B cell (primary cell): ENCODE results near the gene FBXO24. TPM values are rescaled to one million over a fixed set of nuclear protein-coding genes. Genes with fewer than 3 reads are reported as not detected.

Experiments
- ATAC-seq: fragments of 200-7000 bp; cut with Tn5 transposase; one replicate; pipeline ENCODE4 v1.10.0; 2021; ENCODE audit warnings: low read depth, mild to moderate bottlenecking, moderate number of reproducible peaks, moderate library complexity
- CTCF ChIA-PET: fragments of 350-600 bp; sonication (Branson Sonifier 250); formaldehyde crosslinking; loops from one replicate; lab custom pipeline; 2021; ENCODE audit warnings: antibody characterized with exemption, inconsistent platforms; lab: Charles Lee
- POLR2A ChIA-PET: fragments of 350-600 bp; sonication (Branson Sonifier 250); formaldehyde crosslinking; loops from one replicate; lab custom pipeline; 2021; ENCODE audit warnings: antibody characterized with exemption; lab: Charles Lee
- DNase-seq: peaks from one replicate; pipeline ENCODE4 v3.0.0; 2013
- H2AFZ ChIP-seq: 2 replicates; pipeline ENCODE4 v1.6.1; 2012; ENCODE audit warnings: mild to moderate bottlenecking, low read depth, low read length; ENCODE audit not compliant: insufficient read depth, poor library complexity, severe bottlenecking
- H3K27ac ChIP-seq, 2 donors: 1 replicate in 1 of 2; 2 replicates in 1 of 2; pipeline ENCODE4 v1.5.1; 2012 to 2013; ENCODE audit warnings: low read length in 2 of 2, mild to moderate bottlenecking in 2 of 2, moderate library complexity in 1 of 2
- H3K27me3 ChIP-seq, 4 experiments: fragments of 200-600 bp in 1 of 4; sonication (generic) in 1 of 4; replicated peaks in 1 of 4; 1 replicate in 2 of 4; 2 replicates in 2 of 4; pipeline versions ENCODE4 v1.6.1 to v1.7.0; 2013 to 2016; ENCODE audit warnings: low read length in 3 of 4, mild to moderate bottlenecking in 2 of 4, mixed read lengths in 1 of 4, moderate library complexity in 1 of 4; ENCODE audit not compliant: insufficient read depth in 4 of 4, control insufficient read depth in 3 of 4; ENCODE audit errors: control extremely low read depth in 1 of 4
- H3K36me3 ChIP-seq, 2 experiments: replicated peaks in 1 of 2; 1 replicate in 1 of 2; 2 replicates in 1 of 2; pipeline versions ENCODE4 v1.6.1 to v1.7.1; 2013; ENCODE audit warnings: low read length in 1 of 2; ENCODE audit not compliant: insufficient read depth in 2 of 2, control insufficient read depth in 1 of 2; ENCODE audit errors: control extremely low read depth in 1 of 2, extremely low read depth in 1 of 2
- H3K4me1 ChIP-seq, 2 donors: fragments of 200-600 bp in 1 of 2; sonication (generic) in 1 of 2; 1 replicate in 1 of 2; 2 replicates in 1 of 2; pipeline versions ENCODE4 v1.5.1 to v1.6.1; 2013 to 2017; ENCODE audit warnings: low read length in 2 of 2; ENCODE audit not compliant: control insufficient read depth in 2 of 2, insufficient read depth in 2 of 2
- H3K4me2 ChIP-seq: replicated peaks from 2 replicates; pipeline ENCODE3; 2012; ENCODE audit warnings: mild to moderate bottlenecking, low read depth, low read length; ENCODE audit not compliant: poor library complexity, severe bottlenecking
- H3K4me3 ChIP-seq, 5 experiments: fragments of 200-600 bp in 1 of 5; sonication (generic) in 1 of 5; 1 replicate in 3 of 5; 2 replicates in 2 of 5; pipeline versions ENCODE4 v1.5.1 to v1.7.0; 2011 to 2016; ENCODE audit warnings: low read length in 4 of 5, mild to moderate bottlenecking in 4 of 5, low read depth in 2 of 5, control low read depth in 1 of 5, moderate library complexity in 1 of 5; ENCODE audit not compliant: insufficient read depth in 1 of 5; ENCODE audit errors: control extremely low read depth in 1 of 5, extremely low read depth in 1 of 5
- H3K79me2 ChIP-seq: fragments of 200-600 bp; sonication (generic); one replicate; pipeline ENCODE4 v1.6.0; 2016; ENCODE audit warnings: low read length; ENCODE audit not compliant: control insufficient read depth, insufficient read depth
- H3K9ac ChIP-seq: fragments of 200-600 bp; sonication (generic); 2 replicates; pipeline ENCODE4 v1.6.1; 2017; ENCODE audit warnings: mild to moderate bottlenecking, low read length, moderate library complexity
- H3K9me3 ChIP-seq, 3 donors: one replicate each; pipeline versions ENCODE4 v1.6.1 to v1.7.1; 2013; ENCODE audit warnings: low read length in 2 of 3; ENCODE audit not compliant: control insufficient read depth in 2 of 3, insufficient read depth in 1 of 3; ENCODE audit errors: control extremely low read depth in 1 of 3
- H4K20me1 ChIP-seq: 2 replicates; pipeline ENCODE4 v1.6.0; 2012; ENCODE audit warnings: mild to moderate bottlenecking, low read length; ENCODE audit not compliant: insufficient read depth, control insufficient read depth, poor library complexity, severe bottlenecking
- H3K27ac Mint-ChIP-seq: one replicate; pipeline ENCODE4 v1.8.0; 2021; ENCODE audit warnings: mixed read lengths
- H3K27me3 Mint-ChIP-seq: one replicate; pipeline ENCODE4 v1.8.0; 2021; ENCODE audit warnings: mixed read lengths
- H3K4me1 Mint-ChIP-seq: one replicate; pipeline ENCODE4 v1.8.0; 2021; ENCODE audit warnings: mixed read lengths
- H3K4me3 Mint-ChIP-seq: one replicate; pipeline ENCODE4 v1.8.0; 2021; ENCODE audit warnings: mixed read lengths
- H3K9me3 Mint-ChIP-seq: one replicate; pipeline ENCODE4 v1.8.0; 2022; ENCODE audit warnings: mixed read lengths; ENCODE audit not compliant: insufficient read depth
- EZH2 ChIP-seq: IDR thresholded peaks from 2 replicates; pipeline ENCODE4 v1.6.1; 2012; ENCODE audit warnings: borderline replicate concordance, low read depth, mild to moderate bottlenecking, moderate library complexity, low read length; ENCODE audit not compliant: insufficient read depth, poor library complexity, severe bottlenecking
- WGBS: methylation state at CpG from one replicate; pipeline ENCODE4 v1.1.5; 2013; ENCODE audit warnings: missing lambda C conversion rate; ENCODE audit not compliant: insufficient coverage; 5-methylcytosine and 5-hydroxymethylcytosine counted together
- intact Hi-C: fragments of 100-400 bp; cut with micrococcal nuclease; formaldehyde crosslinking; loops from one replicate; pipeline ENCODE4 v1.10.0; 2022
- polyA plus RNA-seq: library from polyadenylated mRNA; depleted of rRNA; stranded (reverse); fragments of >200 nt; gene quantifications from 2 replicates; pipeline ENCODE4 v1.2.3, GENCODE V29; 2012
- total RNA-seq, 2 donors: library from RNA; stranded (reverse); fragments of 120-200 nt in 1 of 2; gene quantifications; 1 replicate in 1 of 2; 2 replicates in 1 of 2; pipeline versions ENCODE4 v1.2.3 to v1.2.4, GENCODE V29; 2013 to 2022
- TF ChIP-seq, protein P1 (sequence below): fragments of 200-600 bp; IDR thresholded peaks from one replicate; pipeline ENCODE4 v1.8.0; 2022; ENCODE audit warnings: antibody characterized with exemption, mild to moderate bottlenecking

Gene FBXO24
- total and polyA plus RNA-seq, 2 donors (not counting 1 experiment from before 2014, with no cell fraction given), result 1.2 to 1.6 TPM

GRCh38 chr7:100583132-100584053 is 2.7 kb upstream of the FBXO24 start:
- Histone ChIP-seq H2AFZ (peak overlapping the region; percentile 57), H3K9me3 (no peaks in the 10 kb centered on the region), H3K4me3 (peak overlapping the region; percentile 69 to 87 (median 82)), H3K36me3 (peaks cover 0 to 45% of the 10 kb centered on the region in 2 experiments), H3K27ac (peak overlapping the region; percentile 94 to 97), H4K20me1 (peaks cover 60% of the 10 kb centered on the region), H3K27me3 (no peaks in the 10 kb centered on the region), H3K9ac (peak overlapping the region; percentile 82), H3K79me2 (peaks cover 60% of the 10 kb centered on the region), H3K4me2 (peak overlapping the region; percentile 92), H3K4me1 (peaks cover 27 to 38% of the 10 kb centered on the region in 2 donors)
- H3K27me3 Mint-ChIP-seq, result no peaks in the 10 kb centered on the region
- ChIA-PET CTCF (interaction anchor here (0.7 to 11.1 kb wide), 8 partner anchors 12 to 214 kb away, joined by 3 to 226 read pairs (median 4); partner anchors contain the start of genes MOSPD3 and POP7), POLR2A (interaction anchor here (0.6 to 2.5 kb wide), 11 partner anchors 13 to 155 kb away, joined by 3 to 16 read pairs (median 4); partner anchors contain the start of genes AGFG2, MEPCE, PCOLCE and TSC22D4)
- peak overlapping the region; percentile 98 for H3K4me3 Mint-ChIP-seq
- intact Hi-C loops, result loop anchor here (1.0 kb wide), 1 partner anchor 13 kb away; no protein-coding TSS in a partner anchor
- no peaks in the 10 kb centered on the region for H3K9me3 Mint-ChIP-seq
- peak overlapping the region; percentile 99 for H3K27ac Mint-ChIP-seq
- 4% methylated on average over 15 of the region's 23 CpGs for WGBS
- peaks cover 44% of the 10 kb centered on the region for H3K4me1 Mint-ChIP-seq
- TF ChIP-seq, protein P1, sequence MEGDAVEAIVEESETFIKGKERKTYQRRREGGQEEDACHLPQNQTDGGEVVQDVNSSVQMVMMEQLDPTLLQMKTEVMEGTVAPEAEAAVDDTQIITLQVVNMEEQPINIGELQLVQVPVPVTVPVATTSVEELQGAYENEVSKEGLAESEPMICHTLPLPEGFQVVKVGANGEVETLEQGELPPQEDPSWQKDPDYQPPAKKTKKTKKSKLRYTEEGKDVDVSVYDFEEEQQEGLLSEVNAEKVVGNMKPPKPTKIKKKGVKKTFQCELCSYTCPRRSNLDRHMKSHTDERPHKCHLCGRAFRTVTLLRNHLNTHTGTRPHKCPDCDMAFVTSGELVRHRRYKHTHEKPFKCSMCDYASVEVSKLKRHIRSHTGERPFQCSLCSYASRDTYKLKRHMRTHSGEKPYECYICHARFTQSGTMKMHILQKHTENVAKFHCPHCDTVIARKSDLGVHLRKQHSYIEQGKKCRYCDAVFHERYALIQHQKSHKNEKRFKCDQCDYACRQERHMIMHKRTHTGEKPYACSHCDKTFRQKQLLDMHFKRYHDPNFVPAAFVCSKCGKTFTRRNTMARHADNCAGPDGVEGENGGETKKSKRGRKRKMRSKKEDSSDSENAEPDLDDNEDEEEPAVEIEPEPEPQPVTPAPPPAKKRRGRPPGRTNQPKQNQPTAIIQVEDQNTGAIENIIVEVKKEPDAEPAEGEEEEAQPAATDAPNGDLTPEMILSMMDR, result no peak
- TF ChIP-seq EZH2, result no peak
- DNase-seq (peak; percentile 84), ATAC-seq (no peak)
